Mesenchymal stem cell (in vitro differentiated cells and primary cell): ENCODE measurements around the gene NCF4.

Source experiments
- DNase-seq: peaks from one replicate; pipeline ENCODE4 v3.0.0-alpha.2; 2013
- H2AFZ ChIP-seq: one replicate; pipeline ENCODE4 v1.6.1; 2013; ENCODE audit warnings: low read depth, mild to moderate bottlenecking, control low read depth, inconsistent platforms, low read length, moderate library complexity
- H2AK5ac ChIP-seq: 2 replicates; pipeline ENCODE4 v1.6.1; 2013; ENCODE audit warnings: low read length, moderate library complexity, mild to moderate bottlenecking, inconsistent platforms; ENCODE audit not compliant: severe bottlenecking
- H2BK120ac ChIP-seq: one replicate; pipeline ENCODE4 v1.6.1; 2013; ENCODE audit warnings: low read depth, mild to moderate bottlenecking, inconsistent platforms, low read length, moderate library complexity
- H2BK12ac ChIP-seq, 2 experiments: one replicate each; pipeline ENCODE4 v1.6.1; 2013; ENCODE audit warnings: inconsistent platforms in 2 of 2, low read length in 2 of 2, mild to moderate bottlenecking in 2 of 2, moderate library complexity in 2 of 2, control low read depth in 1 of 2
- H2BK15ac ChIP-seq: one replicate; pipeline ENCODE4 v1.6.1; 2013; ENCODE audit warnings: mild to moderate bottlenecking, low read depth, inconsistent platforms; ENCODE audit not compliant: poor library complexity, severe bottlenecking
- H2BK5ac ChIP-seq: 2 replicates; pipeline ENCODE4 v1.6.1; 2013; ENCODE audit warnings: low read depth, mild to moderate bottlenecking, low read length, control low read depth, inconsistent platforms; ENCODE audit not compliant: poor library complexity, severe bottlenecking
- H3K14ac ChIP-seq, 2 experiments: one replicate each; pipeline ENCODE4 v1.6.1; 2013; ENCODE audit warnings: inconsistent platforms in 2 of 2, low read length in 2 of 2, control low read depth in 1 of 2, mild to moderate bottlenecking in 1 of 2, moderate library complexity in 1 of 2
- H3K18ac ChIP-seq, 2 experiments: one replicate each; pipeline ENCODE4 v1.6.1; 2013; ENCODE audit warnings: inconsistent platforms in 2 of 2, low read length in 2 of 2, control low read depth in 1 of 2, low read depth in 1 of 2, mild to moderate bottlenecking in 1 of 2
- H3K23ac ChIP-seq, 2 experiments: one replicate each; pipeline ENCODE4 v1.6.1; 2013; ENCODE audit warnings: inconsistent platforms in 2 of 2, low read length in 2 of 2, mild to moderate bottlenecking in 2 of 2, moderate library complexity in 2 of 2, control low read depth in 1 of 2
- H3K27ac ChIP-seq: 2 replicates; pipeline ENCODE4 v1.5.1; 2013; ENCODE audit warnings: mild to moderate bottlenecking, moderate library complexity, low read length, control low read depth, inconsistent platforms; ENCODE audit not compliant: poor library complexity, severe bottlenecking
- H3K27me3 ChIP-seq, 2 experiments: 2 replicates each; pipeline versions ENCODE4 v1.6.1 to v1.7.0; 2013; ENCODE audit warnings: low read length in 2 of 2, mild to moderate bottlenecking in 2 of 2, moderate library complexity in 2 of 2, control low read depth in 1 of 2, inconsistent platforms in 1 of 2; ENCODE audit not compliant: control insufficient read depth in 1 of 2, insufficient read depth in 1 of 2
- H3K36me3 ChIP-seq, 2 experiments: 2 replicates each; pipeline versions ENCODE4 v1.6.1 to v1.7.0; 2013; ENCODE audit warnings: low read length in 2 of 2, control low read depth in 1 of 2, inconsistent platforms in 1 of 2, low read depth in 1 of 2, mild to moderate bottlenecking in 1 of 2; ENCODE audit not compliant: insufficient read depth in 2 of 2, control insufficient read depth in 1 of 2
- H3K4ac ChIP-seq, 2 experiments: one replicate each; pipeline ENCODE4 v1.6.1; 2013; ENCODE audit warnings: inconsistent platforms in 2 of 2, low read length in 2 of 2, mild to moderate bottlenecking in 2 of 2, moderate library complexity in 2 of 2, control low read depth in 1 of 2, low read depth in 1 of 2
- H3K4me1 ChIP-seq: 2 replicates; pipeline ENCODE4 v1.6.1; 2013; ENCODE audit warnings: low read depth, low read length, control low read depth; ENCODE audit not compliant: control insufficient read depth, insufficient read depth
- H3K4me2 ChIP-seq: 2 replicates; pipeline ENCODE4 v1.6.1; 2013; ENCODE audit warnings: low read length, mild to moderate bottlenecking, inconsistent platforms; ENCODE audit not compliant: poor library complexity, severe bottlenecking
- H3K4me3 ChIP-seq, 2 experiments: 2 replicates each; pipeline versions ENCODE4 v1.5.1 to v1.7.0; 2013; ENCODE audit warnings: low read length in 2 of 2, mild to moderate bottlenecking in 2 of 2, control low read depth in 1 of 2, low read depth in 1 of 2; ENCODE audit not compliant: insufficient read depth in 1 of 2
- H3K79me1 ChIP-seq: replicated peaks from 2 replicates; pipeline ENCODE4 v1.6.1; 2013; ENCODE audit warnings: mild to moderate bottlenecking, control low read depth, low read length, inconsistent platforms; ENCODE audit not compliant: poor library complexity, severe bottlenecking
- H3K9ac ChIP-seq: 2 replicates; pipeline ENCODE4 v1.7.0; 2013; ENCODE audit warnings: mild to moderate bottlenecking, low read length, moderate library complexity
- H3K9me3 ChIP-seq: 2 replicates; pipeline ENCODE4 v1.7.0; 2013; ENCODE audit warnings: mild to moderate bottlenecking, low read length; ENCODE audit not compliant: control insufficient read depth
- H4K8ac ChIP-seq: one replicate; pipeline ENCODE4 v1.6.1; 2013; ENCODE audit warnings: inconsistent platforms, mild to moderate bottlenecking, low read length, moderate library complexity
- H4K91ac ChIP-seq: one replicate; pipeline ENCODE4 v1.6.1; 2013; ENCODE audit warnings: mild to moderate bottlenecking, low read length, inconsistent platforms
- WGBS: methylation state at CpG from one replicate; pipeline ENCODE4 v1.1.7; 2013; ENCODE audit warnings: mixed read lengths; 5-methylcytosine and 5-hydroxymethylcytosine counted together

NCF4 gene

DNA sequence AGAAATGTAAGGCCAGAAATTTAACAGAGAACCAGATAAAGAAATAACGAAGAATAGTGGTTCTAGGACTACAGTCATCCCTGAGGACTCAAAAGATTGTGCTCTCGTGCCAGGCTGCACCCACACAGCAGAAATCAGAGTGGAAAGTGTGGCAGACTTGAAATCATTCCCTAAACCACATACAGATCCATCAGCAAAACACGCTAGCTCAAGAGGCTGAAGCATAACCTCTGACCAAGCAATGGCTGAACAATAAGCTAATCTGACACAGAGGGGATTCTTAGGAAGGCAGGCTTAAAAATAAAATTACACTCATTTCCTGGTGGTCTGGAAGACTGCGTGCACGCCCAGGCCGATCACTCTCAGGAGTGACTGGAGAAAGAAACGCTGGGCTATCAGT, 19.0 kb downstream of the NCF4 start:
- 73% methylated on average over 7 of the region's 7 CpGs for WGBS
- no peak overlapping the region for H3K4ac ChIP-seq
- H3K27me3 ChIP-seq = peaks cover 42 to 48% of the 10 kb centered on the region in 2 experiments
- no peak overlapping the region for H3K14ac ChIP-seq
- H2AK5ac ChIP-seq = no peak overlapping the region
- H2BK15ac ChIP-seq = no peak overlapping the region
- no peak overlapping the region for H3K27ac ChIP-seq
- H2BK12ac ChIP-seq = no peak overlapping the region
- H3K23ac ChIP-seq = no peak overlapping the region
- H2BK5ac ChIP-seq = no peak overlapping the region
- no peak overlapping the region for H3K4me2 ChIP-seq
- no peak for DNase-seq
- no peak overlapping the region for H3K4me3 ChIP-seq
- H3K9ac ChIP-seq = no peak overlapping the region
- no peaks in the 10 kb centered on the region for H3K36me3 ChIP-seq
- no peak overlapping the region for H3K18ac ChIP-seq
- H3K79me1 ChIP-seq = no peaks in the 10 kb centered on the region
- H3K9me3 ChIP-seq = peaks cover 8% of the 10 kb centered on the region
- no peak overlapping the region for H2AFZ ChIP-seq
- no peaks in the 10 kb centered on the region for H3K4me1 ChIP-seq
- no peak overlapping the region for H4K8ac ChIP-seq
- H4K91ac ChIP-seq = no peak overlapping the region
- no peak overlapping the region for H2BK120ac ChIP-seq

DNA sequence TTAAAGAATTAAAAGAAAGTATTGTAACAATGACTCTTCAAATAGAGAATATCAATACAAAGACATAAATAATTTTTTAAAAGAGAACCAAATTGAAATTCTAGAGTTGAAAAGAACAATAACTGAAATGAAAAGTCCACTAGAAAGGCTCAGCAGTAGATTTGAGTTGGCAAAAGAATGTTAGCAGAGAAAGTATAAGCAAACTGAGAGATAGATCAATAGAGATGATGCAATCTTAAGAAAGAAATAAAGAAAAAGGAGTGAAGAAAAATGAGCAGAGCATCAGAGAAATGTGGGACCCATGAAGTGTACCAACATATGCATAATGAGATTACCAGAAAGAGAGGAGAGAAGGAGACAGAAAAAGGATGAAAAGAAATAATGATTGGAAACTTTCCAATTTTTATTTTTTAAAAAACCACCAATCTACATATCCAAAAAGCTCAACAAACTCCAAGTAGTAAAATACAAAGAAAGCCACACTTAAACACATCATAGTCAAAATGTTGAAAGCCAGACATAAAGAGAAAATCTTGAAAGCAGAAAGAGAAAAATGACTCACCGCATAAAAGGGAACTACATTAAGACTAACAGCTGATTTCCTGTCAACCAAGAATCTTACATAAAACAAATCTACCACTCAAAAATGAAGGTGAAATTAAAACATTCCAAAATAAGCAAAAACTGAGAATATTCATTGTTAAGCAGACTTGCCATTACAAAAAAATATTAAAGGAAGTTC, 20.9 kb downstream of the NCF4 start:
- H3K4ac ChIP-seq = no peak overlapping the region
- no peak overlapping the region for H2BK5ac ChIP-seq
- H3K9ac ChIP-seq = no peak overlapping the region
- H2BK15ac ChIP-seq = no peak overlapping the region
- peaks cover 39 to 40% of the 10 kb centered on the region in 2 experiments for H3K27me3 ChIP-seq
- H4K8ac ChIP-seq = no peak overlapping the region
- H3K14ac ChIP-seq = no peak overlapping the region
- H2AK5ac ChIP-seq = no peak overlapping the region
- no peak overlapping the region for H3K23ac ChIP-seq
- no peak overlapping the region for H2BK120ac ChIP-seq
- no peak overlapping the region for H2AFZ ChIP-seq
- H4K91ac ChIP-seq = no peak overlapping the region
- no peak for DNase-seq
- H3K27ac ChIP-seq = no peak overlapping the region
- no CpG with 5 or more reads among the region's 1 CpG for WGBS
- no peak overlapping the region for H3K4me3 ChIP-seq
- no peak overlapping the region for H3K18ac ChIP-seq
- H3K4me2 ChIP-seq = no peak overlapping the region
- H3K79me1 ChIP-seq = no peaks in the 10 kb centered on the region
- H3K9me3 ChIP-seq = peaks cover 8% of the 10 kb centered on the region
- no peaks in the 10 kb centered on the region for H3K4me1 ChIP-seq
- no peaks in the 10 kb centered on the region for H3K36me3 ChIP-seq
- no peak overlapping the region for H2BK12ac ChIP-seq

- peaks cover 8% of the 10 kb centered on the region for H3K9me3 ChIP-seq
- H3K4me1 ChIP-seq = no peaks in the 10 kb centered on the region
- H4K91ac ChIP-seq = no peak overlapping the region
- DNase-seq = no peak
- no peak overlapping the region for H3K9ac ChIP-seq
- H3K4ac ChIP-seq = no peak overlapping the region
- no peak overlapping the region for H2AK5ac ChIP-seq
- no peak overlapping the region for H2BK5ac ChIP-seq
- H2BK120ac ChIP-seq = no peak overlapping the region
- H3K4me3 ChIP-seq = no peak overlapping the region
- no peak overlapping the region for H3K23ac ChIP-seq
- WGBS = 66% methylated on average over 4 of the region's 5 CpGs
- no peak overlapping the region for H2BK15ac ChIP-seq
- no peak overlapping the region for H3K27ac ChIP-seq
- no peak overlapping the region for H3K4me2 ChIP-seq
- peaks cover 20 to 23% of the 10 kb centered on the region in 2 experiments for H3K27me3 ChIP-seq
- no peak overlapping the region for H2BK12ac ChIP-seq
- no peaks in the 10 kb centered on the region for H3K36me3 ChIP-seq
- no peaks in the 10 kb centered on the region for H3K79me1 ChIP-seq
- H3K14ac ChIP-seq = no peak overlapping the region
- no peak overlapping the region for H3K18ac ChIP-seq
- no peak overlapping the region for H4K8ac ChIP-seq
- no peak overlapping the region for H2AFZ ChIP-seq
Observed at GRCh38 chr22:36884349-36885158, 23.7 kb downstream of the NCF4 start.

GRCh38 chr22:36885474-36885873, 24.7 kb downstream of the NCF4 start:
- no peak overlapping the region for H4K91ac ChIP-seq
- no peak overlapping the region for H3K23ac ChIP-seq
- 76% methylated on average over 4 of the region's 7 CpGs for WGBS
- no peak overlapping the region for H3K4me3 ChIP-seq
- H3K9ac ChIP-seq = no peak overlapping the region
- H3K4me2 ChIP-seq = no peak overlapping the region
- no peak overlapping the region for H2BK15ac ChIP-seq
- H3K18ac ChIP-seq = no peak overlapping the region
- peaks cover 16 to 21% of the 10 kb centered on the region in 2 experiments for H3K27me3 ChIP-seq
- H2AK5ac ChIP-seq = no peak overlapping the region
- no peak overlapping the region for H3K4ac ChIP-seq
- H4K8ac ChIP-seq = no peak overlapping the region
- H3K36me3 ChIP-seq = no peaks in the 10 kb centered on the region
- no peaks in the 10 kb centered on the region for H3K79me1 ChIP-seq
- no peak overlapping the region for H2BK12ac ChIP-seq
- H2BK5ac ChIP-seq = no peak overlapping the region
- no peak overlapping the region for H2BK120ac ChIP-seq
- H2AFZ ChIP-seq = no peak overlapping the region
- no peak overlapping the region for H3K27ac ChIP-seq
- H3K14ac ChIP-seq = no peak overlapping the region
- no peak for DNase-seq
- no peaks in the 10 kb centered on the region for H3K4me1 ChIP-seq
- peaks cover 8% of the 10 kb centered on the region for H3K9me3 ChIP-seq
